CD4-positive, CD25-positive, alpha-beta regulatory T cell (primary cell): ENCODE measurements around the gene NAPG. TPM values are rescaled to one million over a fixed set of nuclear protein-coding genes. Genes with fewer than 3 reads are reported as not detected.

Source experiments
- ATAC-seq, 2 donors: fragments of 150-1000 bp; cut with Tn5 transposase; one replicate each; pipeline ENCODE4 v1.10.0; 2021; ENCODE audit warnings: low read depth in 2 of 2, moderate number of reproducible peaks in 2 of 2, moderate library complexity in 1 of 2
- DNase-seq, 3 donors: peaks; one replicate each; pipeline versions ENCODE4 v3.0.0 to v3.0.0-alpha.2; 2012 to 2022; ENCODE audit warnings: mixed read lengths in 1 of 3
- H3K27ac ChIP-seq: one replicate; pipeline ENCODE4 v1.7.0; 2013; ENCODE audit warnings: mild to moderate bottlenecking, low read length; ENCODE audit not compliant: insufficient read depth, poor library complexity, severe bottlenecking
- H3K27me3 ChIP-seq: one replicate; pipeline ENCODE4 v1.7.0; 2013; ENCODE audit warnings: low read length; ENCODE audit not compliant: control insufficient read depth, insufficient read depth
- H3K36me3 ChIP-seq: one replicate; pipeline ENCODE4 v1.7.0; 2013; ENCODE audit warnings: mild to moderate bottlenecking, low read length, moderate library complexity; ENCODE audit not compliant: control insufficient read depth, insufficient read depth
- H3K4me1 ChIP-seq: 2 replicates; pipeline ENCODE4 v1.7.0; 2013; ENCODE audit warnings: mild to moderate bottlenecking, low read length; ENCODE audit not compliant: insufficient read depth, control insufficient read depth, poor library complexity, severe bottlenecking
- H3K4me3 ChIP-seq: one replicate; pipeline ENCODE4 v1.7.0; 2013; ENCODE audit warnings: low read depth, mild to moderate bottlenecking, low read length, moderate library complexity
- H3K9me3 ChIP-seq, 2 experiments: 1 replicate in 1 of 2; 2 replicates in 1 of 2; pipeline ENCODE4 v1.7.0; 2013; ENCODE audit warnings: low read length in 2 of 2, mild to moderate bottlenecking in 1 of 2, moderate library complexity in 1 of 2; ENCODE audit not compliant: control insufficient read depth in 2 of 2
- H3K27ac Mint-ChIP-seq, 3 donors: one replicate each; pipeline ENCODE4 v1.8.0; 2020 to 2022; ENCODE audit warnings: mild to moderate bottlenecking in 3 of 3, mixed read lengths in 3 of 3, moderate library complexity in 2 of 3
- H3K27me3 Mint-ChIP-seq: one replicate; pipeline ENCODE4 v1.8.0; 2022; ENCODE audit warnings: mild to moderate bottlenecking, mixed read lengths
- H3K36me3 Mint-ChIP-seq: one replicate; pipeline ENCODE4 v1.8.0; 2020; ENCODE audit warnings: mixed read lengths
- H3K4me1 Mint-ChIP-seq, 4 donors: one replicate each; pipeline ENCODE4 v1.8.0; 2020 to 2022; ENCODE audit warnings: mixed read lengths in 4 of 4, mild to moderate bottlenecking in 1 of 4
- H3K4me3 Mint-ChIP-seq, 4 donors: one replicate each; pipeline ENCODE4 v1.8.0; 2020 to 2022; ENCODE audit warnings: mild to moderate bottlenecking in 4 of 4, mixed read lengths in 4 of 4, moderate library complexity in 3 of 4
- H3K9me3 Mint-ChIP-seq, 7 donors: one replicate each; pipeline ENCODE4 v1.8.0; 2020 to 2022; ENCODE audit warnings: mixed read lengths in 7 of 7, mild to moderate bottlenecking in 3 of 7, moderate library complexity in 2 of 7
- polyA plus RNA-seq, 4 donors: library from polyadenylated mRNA; unstranded; fragments of 300-500 nt; fragmentation: Illumina TruSeq; gene quantifications; one replicate each; pipeline ENCODE4 v1.2.3, GENCODE V29; 2021
- total RNA-seq: library from RNA; stranded (reverse); gene quantifications from one replicate; pipeline ENCODE4 v1.2.3, GENCODE V29; 2022

The NAPG gene
- total and polyA plus RNA-seq, 5 donors from 2014 or later = 11.5 to 36.9 (median 14.6) TPM

DNA sequence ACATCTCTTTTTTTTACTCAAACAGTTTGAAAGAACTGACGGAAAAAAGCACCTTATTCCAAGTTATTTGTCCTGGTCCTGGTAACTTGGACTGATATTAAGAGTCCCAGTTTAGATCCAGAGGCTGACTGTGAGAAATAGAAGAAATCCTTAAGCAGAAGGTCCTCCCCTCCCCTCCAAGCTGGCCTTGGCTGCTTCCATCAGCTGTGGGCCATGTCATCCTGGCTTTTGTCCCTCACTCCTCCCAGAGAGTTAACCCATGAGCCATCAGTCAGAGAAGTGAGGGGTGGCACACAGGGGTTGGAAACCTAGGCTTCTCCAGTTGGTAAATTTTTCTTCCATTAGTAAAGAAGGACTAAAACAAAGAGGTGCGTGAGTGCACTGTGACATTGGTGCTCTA is 9.7 kb upstream of the NAPG start:
- ATAC-seq = no peak
- H3K27me3 Mint-ChIP-seq = peaks cover 46% of the 10 kb centered on the region
- H3K9me3 Mint-ChIP-seq = peaks cover 0 to 10% (median 3%) of the 10 kb centered on the region in 7 donors
- Histone ChIP-seq H3K27ac (no peak overlapping the region), H3K27me3 (peaks cover 26% of the 10 kb centered on the region), H3K4me1 (peaks cover 6% of the 10 kb centered on the region), H3K9me3 (no peaks in the 10 kb centered on the region), H3K36me3 (no peaks in the 10 kb centered on the region), H3K4me3 (no peak overlapping the region)
- DNase-seq = no peak
- H3K27ac Mint-ChIP-seq = no peak overlapping the region
- H3K4me1 Mint-ChIP-seq = peaks cover 0 to 7% (median 3%) of the 10 kb centered on the region in 4 donors
- no peaks in the 10 kb centered on the region for H3K36me3 Mint-ChIP-seq
- no peak overlapping the region for H3K4me3 Mint-ChIP-seq

DNA sequence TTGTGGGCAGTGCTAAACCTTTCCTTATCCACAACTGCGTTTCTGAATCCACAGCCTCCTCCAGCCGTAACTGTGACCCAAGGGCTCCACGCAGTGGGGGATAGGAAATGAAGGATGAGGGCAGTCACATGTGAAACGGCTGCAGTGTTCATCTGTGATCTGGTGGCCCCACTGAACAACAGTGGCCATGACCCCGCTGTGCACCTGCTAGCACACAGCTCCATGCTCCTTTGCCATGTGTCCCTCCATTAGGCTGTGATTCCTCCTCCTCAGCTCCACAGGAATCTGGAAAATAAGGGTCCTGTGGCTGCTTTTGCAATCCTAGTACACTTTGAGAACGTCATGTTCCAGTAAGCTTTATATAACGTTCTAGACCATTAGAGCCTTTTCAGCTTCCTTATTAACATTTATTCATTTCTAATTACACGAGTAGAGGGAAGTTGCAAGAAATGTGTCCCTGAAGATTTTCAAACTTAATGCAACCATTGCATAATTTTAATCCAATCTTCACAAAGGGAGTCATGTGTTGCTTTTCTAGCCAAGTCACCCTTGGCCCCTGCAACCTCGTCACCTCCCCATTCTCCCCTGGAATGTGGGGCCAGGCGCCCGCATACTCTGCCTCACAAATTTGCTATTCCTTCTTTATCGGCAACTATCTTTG is 7.1 kb upstream of the NAPG start:
- H3K9me3 Mint-ChIP-seq = peaks cover 0 to 10% (median 3%) of the 10 kb centered on the region in 7 donors
- no peak overlapping the region for H3K4me3 Mint-ChIP-seq
- peaks cover 45% of the 10 kb centered on the region for H3K27me3 Mint-ChIP-seq
- H3K36me3 Mint-ChIP-seq = no peaks in the 10 kb centered on the region
- Histone ChIP-seq H3K4me3 (no peak overlapping the region), H3K9me3 (no peaks in the 10 kb centered on the region), H3K27ac (no peak overlapping the region), H3K27me3 (peaks cover 23% of the 10 kb centered on the region), H3K36me3 (no peaks in the 10 kb centered on the region), H3K4me1 (peaks cover 6% of the 10 kb centered on the region)
- H3K4me1 Mint-ChIP-seq = peaks cover 0 to 7% (median 3%) of the 10 kb centered on the region in 4 donors
- ATAC-seq (no peak), DNase-seq (no peak)
- no peak overlapping the region for H3K27ac Mint-ChIP-seq

DNA sequence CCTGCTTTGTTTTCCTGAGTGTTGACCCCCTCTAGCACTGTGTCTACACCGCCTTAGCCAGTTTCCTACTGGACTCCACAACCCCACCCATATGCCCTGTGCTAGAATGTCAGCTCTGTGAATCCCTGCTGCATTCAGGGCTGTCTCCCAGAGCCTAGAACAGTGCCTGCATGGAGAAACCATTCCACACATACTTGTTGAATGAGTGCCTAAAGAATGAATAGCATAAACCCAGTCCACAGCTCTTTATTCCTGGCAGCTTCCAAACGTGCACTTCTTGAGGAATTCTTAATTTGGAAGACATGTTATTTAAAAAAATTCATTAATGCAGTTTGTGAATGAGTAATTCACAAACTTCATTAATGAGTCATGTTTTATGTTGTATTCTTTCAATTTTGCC is 6.5 kb upstream of the NAPG start:
- ATAC-seq = no peak
- H3K4me3 ChIP-seq = no peak overlapping the region
- H3K4me1 Mint-ChIP-seq = peaks cover 0 to 10% (median 4%) of the 10 kb centered on the region in 4 donors

DNA sequence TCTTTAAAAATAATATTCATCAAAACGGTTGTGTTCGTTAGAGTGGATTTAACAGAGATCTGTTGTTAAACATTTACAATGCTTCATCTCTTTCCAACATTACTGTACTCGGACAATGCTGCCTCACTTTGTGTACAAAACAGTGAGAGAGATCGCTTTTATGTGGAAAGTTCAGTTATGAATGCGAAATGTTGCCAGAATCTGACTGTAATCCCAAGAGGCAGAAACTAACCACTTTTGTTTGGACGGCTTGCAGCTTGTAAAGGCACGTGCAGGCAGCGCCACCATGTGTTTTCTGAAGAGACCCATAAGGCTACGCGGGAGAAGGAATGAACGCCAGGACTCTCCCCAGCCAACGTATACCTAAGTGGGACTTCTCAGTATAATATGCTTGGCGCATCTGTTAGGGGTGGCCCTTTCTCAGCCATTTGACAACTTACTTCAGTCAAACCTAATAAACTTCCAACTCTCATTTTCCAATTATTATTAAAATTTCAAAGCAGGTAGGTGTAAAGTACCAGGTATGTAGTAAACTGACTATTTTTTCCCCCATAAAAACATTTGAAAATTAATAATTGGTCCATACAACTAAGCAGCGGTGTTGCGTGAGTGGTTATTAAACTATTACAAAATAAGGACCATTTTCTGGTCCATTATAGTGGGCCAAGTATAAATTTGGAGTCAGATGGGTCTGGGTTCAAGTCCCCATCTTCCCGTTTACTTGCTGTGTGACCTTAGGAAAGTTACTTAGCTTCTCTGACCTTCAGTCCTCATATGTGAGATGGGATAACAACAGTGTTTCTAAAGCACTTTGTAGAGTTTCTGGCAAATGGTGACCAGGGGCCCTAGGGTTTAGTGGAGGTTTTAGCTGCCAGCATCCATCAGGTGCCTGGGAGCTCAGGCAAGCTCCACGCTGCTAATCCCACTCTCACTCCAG is 5.6 kb upstream of the NAPG start:
- ATAC-seq = peak; percentile 62 to 69

More for the DNA sequence above, 6.5 kb upstream of the NAPG start:
- Histone ChIP-seq H3K9me3 (no peaks in the 10 kb centered on the region), H3K27me3 (peaks cover 23% of the 10 kb centered on the region), H3K36me3 (no peaks in the 10 kb centered on the region), H3K4me1 (peaks cover 6% of the 10 kb centered on the region), H3K27ac (no peak overlapping the region)
- Mint-ChIP-seq H3K36me3 (no peaks in the 10 kb centered on the region), H3K27ac (no peak overlapping the region), H3K27me3 (peaks cover 45% of the 10 kb centered on the region), H3K9me3 (peaks cover 0 to 10% (median 2%) of the 10 kb centered on the region in 7 donors), H3K4me3 (no peak overlapping the region)
- DNase-seq = no peak

DNA sequence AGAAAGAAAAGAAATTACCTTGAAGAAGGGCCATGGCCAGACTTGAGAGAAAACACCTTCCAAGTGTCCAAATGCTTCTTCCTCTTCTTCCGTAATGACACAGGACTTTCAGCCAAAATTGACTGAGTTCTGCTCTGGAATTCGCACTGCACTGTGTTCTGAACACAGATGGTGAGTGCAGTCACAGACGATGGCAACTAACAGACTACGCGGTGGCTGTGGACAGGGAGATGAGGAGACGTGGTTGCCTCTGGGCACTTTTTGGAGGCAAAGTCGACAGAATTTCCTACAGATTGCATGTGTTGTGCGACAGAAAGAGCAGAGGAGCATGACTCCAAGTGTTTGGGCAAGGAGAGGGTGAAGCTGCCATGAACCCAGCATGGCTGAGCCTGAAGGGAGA is 4.3 kb upstream of the NAPG start:
- Mint-ChIP-seq H3K4me3 (peak overlapping the region in 1 of 4 donors; percentile 59), H3K36me3 (no peaks in the 10 kb centered on the region)

More for the DNA sequence above, 5.6 kb upstream of the NAPG start:
- Mint-ChIP-seq H3K4me3 (no peak overlapping the region), H3K4me1 (peaks cover 7 to 19% (median 12%) of the 10 kb centered on the region in 4 donors), H3K36me3 (no peaks in the 10 kb centered on the region), H3K9me3 (peaks cover 0 to 10% (median 2%) of the 10 kb centered on the region in 7 donors), H3K27me3 (peaks cover 42% of the 10 kb centered on the region), H3K27ac (no peak overlapping the region)
- peak; percentile 19 to 70 (median 41) for DNase-seq
- no peak overlapping the region for H3K4me3 ChIP-seq
- no peaks in the 10 kb centered on the region for H3K9me3 ChIP-seq
- H3K27ac ChIP-seq = no peak overlapping the region
- no peaks in the 10 kb centered on the region for H3K36me3 ChIP-seq
- H3K4me1 ChIP-seq = peaks cover 9% of the 10 kb centered on the region
- peaks cover 20% of the 10 kb centered on the region for H3K27me3 ChIP-seq

DNA sequence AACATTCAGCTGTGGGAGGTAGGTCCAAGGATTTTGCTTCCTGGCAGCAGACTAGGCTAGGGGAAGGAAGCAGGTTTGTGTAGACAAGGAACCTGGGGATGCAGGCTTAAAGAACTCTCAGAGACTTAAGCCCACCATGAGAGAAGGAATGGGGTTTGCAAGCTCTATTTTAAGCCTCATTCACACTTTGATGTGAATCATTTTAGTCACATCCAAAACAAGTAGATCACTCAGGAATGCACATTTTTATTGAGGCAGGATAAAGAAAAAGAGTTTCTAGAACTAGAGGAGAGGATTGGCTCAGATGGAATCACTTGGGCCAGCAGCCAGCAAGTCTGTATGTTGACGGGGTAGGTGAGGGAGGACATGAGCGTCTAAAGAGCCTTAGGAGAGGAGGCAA is 3.3 kb upstream of the NAPG start:
- H3K4me3 ChIP-seq = no peak overlapping the region
- Mint-ChIP-seq H3K4me3 (no peak overlapping the region), H3K9me3 (peaks cover 0 to 2% (median 0%) of the 10 kb centered on the region in 7 donors), H3K4me1 (peaks cover 12 to 35% (median 25%) of the 10 kb centered on the region in 4 donors), H3K27ac (peak overlapping the region in 1 of 3 donors; percentile 26), H3K36me3 (no peaks in the 10 kb centered on the region), H3K27me3 (peaks cover 38% of the 10 kb centered on the region)
- ATAC-seq (no peak), DNase-seq (no peak)
- no peaks in the 10 kb centered on the region for H3K9me3 ChIP-seq
- H3K4me1 ChIP-seq = peaks cover 26% of the 10 kb centered on the region
- peaks cover 12% of the 10 kb centered on the region for H3K27me3 ChIP-seq
- H3K36me3 ChIP-seq = no peaks in the 10 kb centered on the region
- H3K27ac ChIP-seq = no peak overlapping the region

More for the DNA sequence above, 4.3 kb upstream of the NAPG start:
- no peaks in the 10 kb centered on the region for H3K36me3 ChIP-seq
- H3K27me3 Mint-ChIP-seq = peaks cover 43% of the 10 kb centered on the region
- peaks cover 7 to 26% (median 18%) of the 10 kb centered on the region in 4 donors for H3K4me1 Mint-ChIP-seq
- DNase-seq (no peak), ATAC-seq (no peak)
- peaks cover 15% of the 10 kb centered on the region for H3K27me3 ChIP-seq
- peaks cover 16% of the 10 kb centered on the region for H3K4me1 ChIP-seq
- no peaks in the 10 kb centered on the region for H3K9me3 ChIP-seq
- H3K27ac ChIP-seq = no peak overlapping the region
- H3K4me3 ChIP-seq = no peak overlapping the region
- H3K9me3 Mint-ChIP-seq = peaks cover 0 to 7% (median 0%) of the 10 kb centered on the region in 7 donors
- no peak overlapping the region for H3K27ac Mint-ChIP-seq

DNA sequence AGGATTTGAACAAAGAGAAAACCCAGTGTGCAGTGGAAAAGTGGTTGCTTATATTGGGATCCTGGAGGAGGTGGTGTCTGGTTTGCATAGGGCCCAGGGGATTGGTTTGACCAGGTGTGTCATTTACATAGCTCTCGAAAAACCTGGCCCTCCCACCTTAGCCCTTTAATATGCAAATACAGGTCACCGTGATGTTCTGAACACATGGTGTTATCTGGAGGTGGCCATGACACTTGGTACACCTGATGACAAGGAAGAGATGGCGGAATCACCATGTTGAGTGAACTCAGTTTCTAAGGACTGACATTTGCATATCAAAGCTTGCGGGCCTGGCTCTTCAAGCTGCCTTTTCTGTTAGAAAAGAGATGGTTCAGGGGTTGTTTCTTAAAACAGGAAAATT is 2.3 kb upstream of the NAPG start:
- Mint-ChIP-seq H3K4me1 (peaks cover 12 to 43% (median 33%) of the 10 kb centered on the region in 4 donors), H3K9me3 (peaks cover 0 to 2% (median 0%) of the 10 kb centered on the region in 7 donors), H3K36me3 (no peaks in the 10 kb centered on the region), H3K4me3 (peak overlapping the region in 1 of 4 donors; percentile 100), H3K27ac (no peak overlapping the region), H3K27me3 (peaks cover 29% of the 10 kb centered on the region)
- DNase-seq (no peak), ATAC-seq (no peak)
- Histone ChIP-seq H3K9me3 (no peaks in the 10 kb centered on the region), H3K4me3 (no peak overlapping the region), H3K27ac (no peak overlapping the region), H3K4me1 (peaks cover 35% of the 10 kb centered on the region), H3K27me3 (peaks cover 12% of the 10 kb centered on the region), H3K36me3 (no peaks in the 10 kb centered on the region)
